ENCODE results near the gene PPFIA4. TPM values are rescaled to one million over a fixed set of nuclear protein-coding genes. Genes with fewer than 3 reads are reported as not detected.
"Not testable (repeated sequence)": the region's sequence is repeated elsewhere in the genome, so short reads cannot be mapped to it uniquely, and the experiment has no call there.

Gene PPFIA4
- total RNA-seq, 1 experiment from 2014 or later = 21.1 TPM

DNA sequence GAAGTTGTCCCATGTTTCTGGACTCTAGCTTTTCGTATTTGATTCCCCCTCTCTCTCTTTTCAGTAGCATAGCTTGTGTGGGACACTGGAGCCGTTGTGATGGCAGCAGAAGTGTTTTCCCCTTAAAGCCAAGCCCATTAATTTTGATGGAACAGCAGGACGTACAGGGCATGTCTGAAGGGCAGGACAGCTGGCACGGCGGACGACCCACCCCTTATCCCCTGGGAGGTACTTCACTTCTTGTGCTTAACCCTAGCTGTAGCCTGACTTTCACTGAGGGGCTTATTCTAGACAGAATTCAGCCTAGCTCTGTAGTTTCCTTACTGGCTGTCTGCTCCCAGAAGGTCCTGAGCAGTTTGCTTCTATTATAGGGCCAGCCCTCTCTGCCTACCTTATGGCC, 8.6 kb upstream of the PPFIA4 start:
- no peak for TF ChIP-seq MXD4 (CRISPR knock-in tag; IDR thresholded peaks at IDR 0.05; ENCODE audit: borderline replicate concordance)
- TF ChIP-seq, protein P1, sequence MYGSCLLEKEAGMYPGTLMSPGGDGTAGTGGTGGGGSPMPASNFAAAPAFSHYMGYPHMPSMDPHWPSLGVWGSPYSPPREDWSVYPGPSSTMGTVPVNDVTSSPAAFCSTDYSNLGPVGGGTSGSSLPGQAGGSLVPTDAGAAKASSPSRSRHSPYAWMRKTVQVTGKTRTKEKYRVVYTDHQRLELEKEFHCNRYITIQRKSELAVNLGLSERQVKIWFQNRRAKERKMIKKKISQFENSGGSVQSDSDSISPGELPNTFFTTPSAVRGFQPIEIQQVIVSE (CRISPR knock-in tag; IDR thresholded peaks at IDR 0.05; ENCODE audit: borderline replicate concordance) = no peak
- no peak for TF ChIP-seq IRF2 (CRISPR knock-in tag; IDR thresholded peaks at IDR 0.05; ENCODE audit: borderline replicate concordance, low read depth)
- TF ChIP-seq, protein P2, sequence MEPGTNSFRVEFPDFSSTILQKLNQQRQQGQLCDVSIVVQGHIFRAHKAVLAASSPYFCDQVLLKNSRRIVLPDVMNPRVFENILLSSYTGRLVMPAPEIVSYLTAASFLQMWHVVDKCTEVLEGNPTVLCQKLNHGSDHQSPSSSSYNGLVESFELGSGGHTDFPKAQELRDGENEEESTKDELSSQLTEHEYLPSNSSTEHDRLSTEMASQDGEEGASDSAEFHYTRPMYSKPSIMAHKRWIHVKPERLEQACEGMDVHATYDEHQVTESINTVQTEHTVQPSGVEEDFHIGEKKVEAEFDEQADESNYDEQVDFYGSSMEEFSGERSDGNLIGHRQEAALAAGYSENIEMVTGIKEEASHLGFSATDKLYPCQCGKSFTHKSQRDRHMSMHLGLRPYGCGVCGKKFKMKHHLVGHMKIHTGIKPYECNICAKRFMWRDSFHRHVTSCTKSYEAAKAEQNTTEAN (CRISPR knock-in tag; IDR thresholded peaks at IDR 0.05) = no peak
- no peak for TF ChIP-seq ZNF121 (CRISPR knock-in tag; IDR thresholded peaks at IDR 0.05)
- TF ChIP-seq ZNF263 (CRISPR knock-in tag; IDR thresholded peaks at IDR 0.05; ENCODE audit: low read depth) = no peak
- TF ChIP-seq, protein P3, sequence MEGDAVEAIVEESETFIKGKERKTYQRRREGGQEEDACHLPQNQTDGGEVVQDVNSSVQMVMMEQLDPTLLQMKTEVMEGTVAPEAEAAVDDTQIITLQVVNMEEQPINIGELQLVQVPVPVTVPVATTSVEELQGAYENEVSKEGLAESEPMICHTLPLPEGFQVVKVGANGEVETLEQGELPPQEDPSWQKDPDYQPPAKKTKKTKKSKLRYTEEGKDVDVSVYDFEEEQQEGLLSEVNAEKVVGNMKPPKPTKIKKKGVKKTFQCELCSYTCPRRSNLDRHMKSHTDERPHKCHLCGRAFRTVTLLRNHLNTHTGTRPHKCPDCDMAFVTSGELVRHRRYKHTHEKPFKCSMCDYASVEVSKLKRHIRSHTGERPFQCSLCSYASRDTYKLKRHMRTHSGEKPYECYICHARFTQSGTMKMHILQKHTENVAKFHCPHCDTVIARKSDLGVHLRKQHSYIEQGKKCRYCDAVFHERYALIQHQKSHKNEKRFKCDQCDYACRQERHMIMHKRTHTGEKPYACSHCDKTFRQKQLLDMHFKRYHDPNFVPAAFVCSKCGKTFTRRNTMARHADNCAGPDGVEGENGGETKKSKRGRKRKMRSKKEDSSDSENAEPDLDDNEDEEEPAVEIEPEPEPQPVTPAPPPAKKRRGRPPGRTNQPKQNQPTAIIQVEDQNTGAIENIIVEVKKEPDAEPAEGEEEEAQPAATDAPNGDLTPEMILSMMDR (IDR thresholded peaks at IDR 0.05) = no peak
- no peak for TF ChIP-seq CBFB (CRISPR knock-in tag; IDR thresholded peaks at IDR 0.05; ENCODE audit: low read depth)
- TF ChIP-seq ZBTB21 (CRISPR knock-in tag; IDR thresholded peaks at IDR 0.05; ENCODE audit: borderline replicate concordance) = no peak
- TF ChIP-seq, protein P4, sequence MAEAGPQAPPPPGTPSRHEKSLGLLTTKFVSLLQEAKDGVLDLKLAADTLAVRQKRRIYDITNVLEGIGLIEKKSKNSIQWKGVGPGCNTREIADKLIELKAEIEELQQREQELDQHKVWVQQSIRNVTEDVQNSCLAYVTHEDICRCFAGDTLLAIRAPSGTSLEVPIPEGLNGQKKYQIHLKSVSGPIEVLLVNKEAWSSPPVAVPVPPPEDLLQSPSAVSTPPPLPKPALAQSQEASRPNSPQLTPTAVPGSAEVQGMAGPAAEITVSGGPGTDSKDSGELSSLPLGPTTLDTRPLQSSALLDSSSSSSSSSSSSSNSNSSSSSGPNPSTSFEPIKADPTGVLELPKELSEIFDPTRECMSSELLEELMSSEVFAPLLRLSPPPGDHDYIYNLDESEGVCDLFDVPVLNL (CRISPR knock-in tag; IDR thresholded peaks at IDR 0.05; ENCODE audit: borderline replicate concordance, low read depth) = no peak
- TF ChIP-seq, protein P5, sequence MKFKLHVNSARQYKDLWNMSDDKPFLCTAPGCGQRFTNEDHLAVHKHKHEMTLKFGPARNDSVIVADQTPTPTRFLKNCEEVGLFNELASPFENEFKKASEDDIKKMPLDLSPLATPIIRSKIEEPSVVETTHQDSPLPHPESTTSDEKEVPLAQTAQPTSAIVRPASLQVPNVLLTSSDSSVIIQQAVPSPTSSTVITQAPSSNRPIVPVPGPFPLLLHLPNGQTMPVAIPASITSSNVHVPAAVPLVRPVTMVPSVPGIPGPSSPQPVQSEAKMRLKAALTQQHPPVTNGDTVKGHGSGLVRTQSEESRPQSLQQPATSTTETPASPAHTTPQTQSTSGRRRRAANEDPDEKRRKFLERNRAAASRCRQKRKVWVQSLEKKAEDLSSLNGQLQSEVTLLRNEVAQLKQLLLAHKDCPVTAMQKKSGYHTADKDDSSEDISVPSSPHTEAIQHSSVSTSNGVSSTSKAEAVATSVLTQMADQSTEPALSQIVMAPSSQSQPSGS (CRISPR knock-in tag; IDR thresholded peaks at IDR 0.05; ENCODE audit: borderline replicate concordance, low read depth) = no peak
- TF ChIP-seq, protein P6, sequence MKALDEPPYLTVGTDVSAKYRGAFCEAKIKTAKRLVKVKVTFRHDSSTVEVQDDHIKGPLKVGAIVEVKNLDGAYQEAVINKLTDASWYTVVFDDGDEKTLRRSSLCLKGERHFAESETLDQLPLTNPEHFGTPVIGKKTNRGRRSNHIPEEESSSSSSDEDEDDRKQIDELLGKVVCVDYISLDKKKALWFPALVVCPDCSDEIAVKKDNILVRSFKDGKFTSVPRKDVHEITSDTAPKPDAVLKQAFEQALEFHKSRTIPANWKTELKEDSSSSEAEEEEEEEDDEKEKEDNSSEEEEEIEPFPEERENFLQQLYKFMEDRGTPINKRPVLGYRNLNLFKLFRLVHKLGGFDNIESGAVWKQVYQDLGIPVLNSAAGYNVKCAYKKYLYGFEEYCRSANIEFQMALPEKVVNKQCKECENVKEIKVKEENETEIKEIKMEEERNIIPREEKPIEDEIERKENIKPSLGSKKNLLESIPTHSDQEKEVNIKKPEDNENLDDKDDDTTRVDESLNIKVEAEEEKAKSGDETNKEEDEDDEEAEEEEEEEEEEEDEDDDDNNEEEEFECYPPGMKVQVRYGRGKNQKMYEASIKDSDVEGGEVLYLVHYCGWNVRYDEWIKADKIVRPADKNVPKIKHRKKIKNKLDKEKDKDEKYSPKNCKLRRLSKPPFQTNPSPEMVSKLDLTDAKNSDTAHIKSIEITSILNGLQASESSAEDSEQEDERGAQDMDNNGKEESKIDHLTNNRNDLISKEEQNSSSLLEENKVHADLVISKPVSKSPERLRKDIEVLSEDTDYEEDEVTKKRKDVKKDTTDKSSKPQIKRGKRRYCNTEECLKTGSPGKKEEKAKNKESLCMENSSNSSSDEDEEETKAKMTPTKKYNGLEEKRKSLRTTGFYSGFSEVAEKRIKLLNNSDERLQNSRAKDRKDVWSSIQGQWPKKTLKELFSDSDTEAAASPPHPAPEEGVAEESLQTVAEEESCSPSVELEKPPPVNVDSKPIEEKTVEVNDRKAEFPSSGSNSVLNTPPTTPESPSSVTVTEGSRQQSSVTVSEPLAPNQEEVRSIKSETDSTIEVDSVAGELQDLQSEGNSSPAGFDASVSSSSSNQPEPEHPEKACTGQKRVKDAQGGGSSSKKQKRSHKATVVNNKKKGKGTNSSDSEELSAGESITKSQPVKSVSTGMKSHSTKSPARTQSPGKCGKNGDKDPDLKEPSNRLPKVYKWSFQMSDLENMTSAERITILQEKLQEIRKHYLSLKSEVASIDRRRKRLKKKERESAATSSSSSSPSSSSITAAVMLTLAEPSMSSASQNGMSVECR (CRISPR knock-in tag; IDR thresholded peaks at IDR 0.05; ENCODE audit: borderline replicate concordance) = no peak
- TF ChIP-seq FOXP1 (CRISPR knock-in tag; IDR thresholded peaks at IDR 0.05; ENCODE audit: borderline replicate concordance) = no peak
- Mint-ChIP-seq H3K9me3 (no peaks in the 10 kb centered on the region), H3K27ac (no peak overlapping the region), H3K36me3 (peaks cover 85% of the 10 kb centered on the region), H3K4me1 (no peaks in the 10 kb centered on the region), H3K4me3 (no peak overlapping the region), H3K27me3 (ENCODE audit: low read depth) (no peaks in the 10 kb centered on the region)
- ChIA-PET CTCF (interaction anchor here (1.5 kb wide), 1 partner anchor 23 kb away, joined by 3 read pairs; no protein-coding TSS in a partner anchor), POLR2A (interaction anchor here (1.4 kb wide), 1 partner anchor 10 kb away, joined by 3 read pairs; the partner anchor contains the start of gene TMEM183A)
- ATAC-seq (no peak), DNase-seq (ENCODE audit: low spot score) (no peak)

DNA sequence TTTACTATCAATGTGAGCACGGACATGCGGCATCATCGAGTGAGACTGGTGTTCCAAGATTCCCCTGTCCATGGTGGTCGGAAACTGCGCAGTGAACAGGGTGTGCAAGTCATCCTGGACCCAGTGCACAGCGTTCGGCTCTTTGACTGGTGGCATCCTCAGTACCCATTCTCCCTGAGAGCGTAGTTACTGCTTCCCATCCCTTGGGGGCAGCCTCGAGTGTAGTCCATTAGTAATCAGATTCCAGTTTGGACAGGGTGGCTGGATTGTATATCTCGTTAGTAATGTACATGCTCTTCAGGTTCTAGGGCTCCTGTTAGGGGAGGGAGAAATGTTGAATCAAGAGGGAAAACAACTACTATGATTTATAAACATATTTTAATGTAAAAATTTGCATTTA, 3.4 kb upstream of the PPFIA4 start:
- H3K36me3 Mint-ChIP-seq = peaks cover 67% of the 10 kb centered on the region
- peak; percentile 31 for ATAC-seq
- CTCF ChIA-PET = interaction anchor here (0.5 to 1.9 kb wide), 14 partner anchors 10 to 741 kb away, joined by 3 to 10 read pairs (median 4); no protein-coding TSS in a partner anchor

More for the DNA sequence above, 3.4 kb upstream of the PPFIA4 start:
- peaks cover 20% of the 10 kb centered on the region for H3K27me3 Mint-ChIP-seq (ENCODE audit: low read depth)
- H3K4me3 Mint-ChIP-seq; H3K9me3 Mint-ChIP-seq; DNase-seq (ENCODE audit: low spot score); H3K4me1 Mint-ChIP-seq; POLR2A ChIA-PET; H3K27ac Mint-ChIP-seq: not testable (repeated sequence)
